Anterior cingulate cortex (tissue), 58 donors: ENCODE measurements around the gene ZNF236.

Experiments used
- DNase-seq, 58 donors: peaks; one replicate each; lab custom pipeline; 2025; lab: John Stamatoyannopoulos, UW

The ZNF236 gene

GRCh38 chr18:76850112-76850511 is 27.8 kb downstream of the ZNF236 start:
- DNase-seq: no peak

GRCh38 chr18:76855594-76855993 is 33.2 kb downstream of the ZNF236 start:
- DNase-seq: no peak

- no peak for DNase-seq
Measured at GRCh38 chr18:76857476-76857875, 35.1 kb downstream of the ZNF236 start.

- no peak for DNase-seq
Measured at GRCh38 chr18:76859474-76860339, 37.4 kb downstream of the ZNF236 start.

GRCh38 chr18:76860411-76860810 is 38.1 kb downstream of the ZNF236 start:
- no peak for DNase-seq

- no peak for DNase-seq
Measured at GRCh38 chr18:76866666-76867065, 44.3 kb downstream of the ZNF236 start.

GRCh38 chr18:76873311-76873710 is 51.0 kb downstream of the ZNF236 start:
- no peak for DNase-seq

- DNase-seq: no peak
Measured at GRCh38 chr18:76873713-76874112, 51.4 kb downstream of the ZNF236 start.

GRCh38 chr18:76874642-76875389 is 52.5 kb downstream of the ZNF236 start:
- no peak for DNase-seq

- DNase-seq: peak in 12 of 58 donors; percentile 10 to 44 (median 28)
Measured at GRCh38 chr18:76875390-76876325, 53.3 kb downstream of the ZNF236 start.

GRCh38 chr18:76878426-76878825 is 56.1 kb downstream of the ZNF236 start:
- DNase-seq: no peak

GRCh38 chr18:76880026-76880425 is 57.7 kb downstream of the ZNF236 start:
- no peak for DNase-seq

GRCh38 chr18:76881744-76882143 is 59.4 kb downstream of the ZNF236 start:
- no peak for DNase-seq

GRCh38 chr18:76882146-76882545 is 59.8 kb downstream of the ZNF236 start:
- peak in 1 of 58 donors; percentile 57 for DNase-seq

GRCh38 chr18:76885001-76885400 is 62.6 kb downstream of the ZNF236 start:
- DNase-seq: no peak

GRCh38 chr18:76886112-76886511 is 63.8 kb downstream of the ZNF236 start:
- DNase-seq: no peak

- DNase-seq: no peak
Measured at GRCh38 chr18:76889091-76889699, 66.8 kb downstream of the ZNF236 start.

- peak in 2 of 58 donors; percentile 13 to 60 for DNase-seq
Measured at GRCh38 chr18:76892832-76893231, 70.5 kb downstream of the ZNF236 start.

- DNase-seq: no peak
Measured at GRCh38 chr18:76894566-76895346, 72.4 kb downstream of the ZNF236 start.
